ENCODE measurements around the gene KCNMA1. TPM values are rescaled to one million over a fixed set of nuclear protein-coding genes. Genes with fewer than 3 reads are reported as not detected.
A peak's percentile ranks its signal among the peaks of the same experiment; 100 is the strongest.

The KCNMA1 gene
- polyA plus RNA-seq, 1 of the 3 experiments (the other 2 are of a cell fraction) = 107 TPM

DNA sequence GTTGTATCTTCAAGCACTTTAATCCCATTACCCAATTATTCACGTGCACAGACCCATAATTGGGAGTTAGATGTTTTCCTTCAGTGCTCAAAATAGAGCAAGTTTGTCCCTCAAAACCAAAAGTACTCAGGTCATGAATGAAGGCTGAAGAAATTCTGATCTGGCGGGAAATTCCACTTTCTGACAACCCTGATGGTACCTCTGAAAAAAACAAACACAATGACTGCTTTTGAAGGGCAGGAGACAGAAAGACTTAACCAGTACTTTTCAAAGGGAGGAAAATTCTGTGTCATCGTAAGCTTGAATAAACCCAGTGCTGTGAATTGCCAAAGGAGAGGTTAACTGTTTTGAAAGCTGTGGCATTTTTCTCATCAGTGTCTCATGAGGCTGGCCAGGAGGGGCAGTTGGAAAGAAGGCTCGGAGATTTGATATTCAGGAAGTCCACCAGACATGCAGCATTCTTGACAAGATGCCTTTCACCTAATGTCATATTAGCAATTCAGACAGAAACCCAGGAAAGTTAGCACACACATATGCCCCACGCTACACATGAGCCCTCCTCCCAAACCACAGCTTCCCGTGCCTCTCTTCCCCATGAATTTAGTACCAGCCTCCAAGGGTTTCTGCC is 347.0 kb downstream of the KCNMA1 start (continued):
- TF ChIP-seq RCOR1 (IDR thresholded peaks at IDR 0.05; ENCODE audit: low read length) (no peak), SIN3A (IDR thresholded peaks at IDR 0.05; ENCODE audit: borderline replicate concordance, low read depth, low read length) (peak; percentile 70; the same call in 1 of the 2 replicates), TAF1 (IDR thresholded peaks at IDR 0.05; ENCODE audit: borderline replicate concordance, low read depth, low read length) (no peak), RFX5 (IDR thresholded peaks at IDR 0.05; ENCODE audit: low read length) (no peak), GATA2 (CRISPR knock-in tag; IDR thresholded peaks at IDR 0.05) (no peak), NFIC (IDR thresholded peaks at IDR 0.05; ENCODE audit: borderline replicate concordance) (peak; percentile 78), SMC3 (IDR thresholded peaks at IDR 0.05; ENCODE audit: low read depth, low read length) (no peak), RAD21 (IDR thresholded peaks at IDR 0.05; ENCODE audit: low read length) (no peak), FOXM1 (IDR thresholded peaks at IDR 0.05; ENCODE audit: low read depth) (peak; percentile 90; the same call in 1 of the 2 replicates), GABPA (IDR thresholded peaks at IDR 0.05; ENCODE audit: low read depth) (no peak), TCF12 (IDR thresholded peaks at IDR 0.05) (peak; percentile 93), CHD2 (IDR thresholded peaks at IDR 0.05; ENCODE audit: low read length, partially characterized antibody) (no peak), YY1 (IDR thresholded peaks at IDR 0.05; ENCODE audit: low read depth) (no peak; the same call in none of the 2 replicates), RXRA (IDR thresholded peaks at IDR 0.05; ENCODE audit: borderline replicate concordance, low read depth) (peak; percentile 75; the same call in 1 of the 2 replicates), TEAD4 (IDR thresholded peaks at IDR 0.05; ENCODE audit: borderline replicate concordance, insufficient read depth) (peak; percentile 90), FOXJ3 (CRISPR knock-in tag; IDR thresholded peaks at IDR 0.05) (no peak), MEF2A (IDR thresholded peaks at IDR 0.05; ENCODE audit: borderline replicate concordance, low read depth) (peak; percentile 73; the same call in 1 of the 2 replicates), NRF1 (IDR thresholded peaks at IDR 0.05; ENCODE audit: low read depth, low read length) (no peak), JUND (IDR thresholded peaks at IDR 0.05) (peak; percentile 79), ELF1 (IDR thresholded peaks at IDR 0.05) (peak; percentile 60), EP300 (IDR thresholded peaks at IDR 0.05; ENCODE audit: borderline replicate concordance in 1 of 2, low read depth in 1 of 2, low read length in 1 of 2) (peak in 1 of 2 experiments; percentile 97; a peak in 2 of 4 replicates)
- TF ChIP-seq, protein P1, sequence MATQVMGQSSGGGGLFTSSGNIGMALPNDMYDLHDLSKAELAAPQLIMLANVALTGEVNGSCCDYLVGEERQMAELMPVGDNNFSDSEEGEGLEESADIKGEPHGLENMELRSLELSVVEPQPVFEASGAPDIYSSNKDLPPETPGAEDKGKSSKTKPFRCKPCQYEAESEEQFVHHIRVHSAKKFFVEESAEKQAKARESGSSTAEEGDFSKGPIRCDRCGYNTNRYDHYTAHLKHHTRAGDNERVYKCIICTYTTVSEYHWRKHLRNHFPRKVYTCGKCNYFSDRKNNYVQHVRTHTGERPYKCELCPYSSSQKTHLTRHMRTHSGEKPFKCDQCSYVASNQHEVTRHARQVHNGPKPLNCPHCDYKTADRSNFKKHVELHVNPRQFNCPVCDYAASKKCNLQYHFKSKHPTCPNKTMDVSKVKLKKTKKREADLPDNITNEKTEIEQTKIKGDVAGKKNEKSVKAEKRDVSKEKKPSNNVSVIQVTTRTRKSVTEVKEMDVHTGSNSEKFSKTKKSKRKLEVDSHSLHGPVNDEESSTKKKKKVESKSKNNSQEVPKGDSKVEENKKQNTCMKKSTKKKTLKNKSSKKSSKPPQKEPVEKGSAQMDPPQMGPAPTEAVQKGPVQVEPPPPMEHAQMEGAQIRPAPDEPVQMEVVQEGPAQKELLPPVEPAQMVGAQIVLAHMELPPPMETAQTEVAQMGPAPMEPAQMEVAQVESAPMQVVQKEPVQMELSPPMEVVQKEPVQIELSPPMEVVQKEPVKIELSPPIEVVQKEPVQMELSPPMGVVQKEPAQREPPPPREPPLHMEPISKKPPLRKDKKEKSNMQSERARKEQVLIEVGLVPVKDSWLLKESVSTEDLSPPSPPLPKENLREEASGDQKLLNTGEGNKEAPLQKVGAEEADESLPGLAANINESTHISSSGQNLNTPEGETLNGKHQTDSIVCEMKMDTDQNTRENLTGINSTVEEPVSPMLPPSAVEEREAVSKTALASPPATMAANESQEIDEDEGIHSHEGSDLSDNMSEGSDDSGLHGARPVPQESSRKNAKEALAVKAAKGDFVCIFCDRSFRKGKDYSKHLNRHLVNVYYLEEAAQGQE (IDR thresholded peaks at IDR 0.05; ENCODE audit: low read depth, low read length) = 0 out of 2 replicates have a peak, but pooled peaks have one; percentile 20
- TF ChIP-seq, protein P2, sequence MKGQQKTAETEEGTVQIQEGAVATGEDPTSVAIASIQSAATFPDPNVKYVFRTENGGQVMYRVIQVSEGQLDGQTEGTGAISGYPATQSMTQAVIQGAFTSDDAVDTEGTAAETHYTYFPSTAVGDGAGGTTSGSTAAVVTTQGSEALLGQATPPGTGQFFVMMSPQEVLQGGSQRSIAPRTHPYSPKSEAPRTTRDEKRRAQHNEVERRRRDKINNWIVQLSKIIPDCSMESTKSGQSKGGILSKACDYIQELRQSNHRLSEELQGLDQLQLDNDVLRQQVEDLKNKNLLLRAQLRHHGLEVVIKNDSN (IDR thresholded peaks at IDR 0.05; ENCODE audit: borderline replicate concordance, low read depth) = no peak
- TF ChIP-seq, protein P3, sequence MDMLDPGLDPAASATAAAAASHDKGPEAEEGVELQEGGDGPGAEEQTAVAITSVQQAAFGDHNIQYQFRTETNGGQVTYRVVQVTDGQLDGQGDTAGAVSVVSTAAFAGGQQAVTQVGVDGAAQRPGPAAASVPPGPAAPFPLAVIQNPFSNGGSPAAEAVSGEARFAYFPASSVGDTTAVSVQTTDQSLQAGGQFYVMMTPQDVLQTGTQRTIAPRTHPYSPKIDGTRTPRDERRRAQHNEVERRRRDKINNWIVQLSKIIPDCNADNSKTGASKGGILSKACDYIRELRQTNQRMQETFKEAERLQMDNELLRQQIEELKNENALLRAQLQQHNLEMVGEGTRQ (IDR thresholded peaks at IDR 0.05; ENCODE audit: borderline replicate concordance, low read depth, low read length) = no peak
- TF ChIP-seq, protein P4, sequence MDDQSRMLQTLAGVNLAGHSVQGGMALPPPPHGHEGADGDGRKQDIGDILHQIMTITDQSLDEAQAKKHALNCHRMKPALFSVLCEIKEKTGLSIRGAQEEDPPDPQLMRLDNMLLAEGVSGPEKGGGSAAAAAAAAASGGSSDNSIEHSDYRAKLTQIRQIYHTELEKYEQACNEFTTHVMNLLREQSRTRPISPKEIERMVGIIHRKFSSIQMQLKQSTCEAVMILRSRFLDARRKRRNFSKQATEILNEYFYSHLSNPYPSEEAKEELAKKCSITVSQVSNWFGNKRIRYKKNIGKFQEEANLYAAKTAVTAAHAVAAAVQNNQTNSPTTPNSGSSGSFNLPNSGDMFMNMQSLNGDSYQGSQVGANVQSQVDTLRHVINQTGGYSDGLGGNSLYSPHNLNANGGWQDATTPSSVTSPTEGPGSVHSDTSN (IDR thresholded peaks at IDR 0.05) = peak; percentile 89

Data from SK-N-SH (cell line).